Ectodermal cell (in vitro differentiated cells): ENCODE data around the gene PREX1.

ENCODE experiments used
- H3K27ac ChIP-seq: 2 replicates; pipeline ENCODE4 v1.7.0; 2013; ENCODE audit warnings: mild to moderate bottlenecking, low read depth, low read length; ENCODE audit not compliant: insufficient read depth, poor library complexity, severe bottlenecking
- H3K27me3 ChIP-seq: 2 replicates; pipeline ENCODE4 v1.7.0; 2013; ENCODE audit warnings: mild to moderate bottlenecking, low read length; ENCODE audit not compliant: insufficient read depth, control insufficient read depth, poor library complexity, severe bottlenecking
- H3K36me3 ChIP-seq: one replicate; pipeline ENCODE4 v1.7.0; 2013; ENCODE audit warnings: low read length; ENCODE audit not compliant: control insufficient read depth, insufficient read depth
- H3K4me1 ChIP-seq: one replicate; pipeline ENCODE4 v1.7.0; 2013; ENCODE audit warnings: low read length; ENCODE audit not compliant: control insufficient read depth, insufficient read depth
- H3K4me3 ChIP-seq: 2 replicates; pipeline ENCODE4 v1.7.0; 2013; ENCODE audit warnings: low read depth, low read length, control low read depth; ENCODE audit not compliant: insufficient read depth
- H3K9me3 ChIP-seq: 2 replicates; pipeline ENCODE4 v1.7.0; 2013; ENCODE audit warnings: mild to moderate bottlenecking, low read length, moderate library complexity; ENCODE audit not compliant: control insufficient read depth
- WGBS, 2 experiments: methylation state at CpG; one replicate each; pipeline ENCODE4 v1.1.7; 2013; ENCODE audit warnings: missing lambda C conversion rate in 2 of 2; 5-methylcytosine and 5-hydroxymethylcytosine counted together

PREX1 gene

DNA sequence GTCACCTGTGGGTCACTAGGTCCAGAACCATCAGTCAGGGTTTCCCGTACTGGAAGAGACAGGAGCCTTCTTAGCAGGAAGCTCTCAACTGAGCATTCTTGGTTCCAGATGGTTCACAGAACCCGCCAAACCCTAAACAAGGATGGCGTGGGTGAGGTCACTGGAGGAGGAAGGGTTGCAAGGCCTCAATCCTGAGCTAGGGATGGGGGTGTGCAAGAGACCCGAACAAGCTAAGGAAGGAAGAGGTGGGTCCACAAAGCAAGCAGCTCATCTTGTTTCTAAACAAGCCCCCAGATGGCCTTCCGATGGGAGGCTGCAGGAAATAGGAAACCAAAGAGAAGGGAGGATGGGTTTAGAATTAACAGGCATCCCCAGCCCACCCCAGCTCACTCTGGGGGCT, 92.7 kb downstream of the PREX1 start:
- H3K36me3 ChIP-seq = no peaks in the 10 kb centered on the region

DNA sequence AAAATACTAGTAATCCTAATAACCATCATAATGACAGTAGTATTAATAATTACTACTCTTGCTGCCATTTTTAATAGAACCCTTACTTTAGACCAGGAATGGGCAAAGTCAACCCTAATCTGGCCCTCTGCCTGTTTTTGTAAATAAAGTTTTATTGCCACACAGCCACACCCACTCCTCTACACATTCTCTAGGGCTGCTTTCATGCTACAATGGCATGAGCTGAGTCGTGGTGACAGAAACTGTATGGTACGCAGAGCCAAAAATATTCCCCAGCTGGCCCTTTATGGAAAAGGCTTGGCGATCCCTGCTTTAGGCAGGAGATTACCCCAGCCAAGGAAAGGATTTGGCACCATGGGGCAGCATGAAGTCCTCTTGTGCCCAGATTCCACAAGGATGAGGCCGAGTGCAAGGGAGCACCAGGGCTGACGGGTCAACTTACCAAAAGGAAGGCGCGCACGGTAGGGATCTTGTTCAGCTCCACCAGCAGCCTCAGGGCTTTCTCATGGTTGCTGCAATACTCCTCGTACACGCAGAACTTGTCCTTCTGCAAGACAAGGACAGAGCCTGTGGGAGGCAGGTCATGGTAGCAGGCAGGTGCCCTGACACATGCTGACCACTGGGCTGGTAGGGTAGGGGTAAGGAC, 93.6 kb downstream of the PREX1 start:
- Histone ChIP-seq H3K9me3 (no peaks in the 10 kb centered on the region), H3K4me1 (peaks cover 13% of the 10 kb centered on the region), H3K27me3 (no peaks in the 10 kb centered on the region), H3K4me3 (no peak overlapping the region), H3K36me3 (no peaks in the 10 kb centered on the region), H3K27ac (no peak overlapping the region)
- 93 to 95% methylated on average over 10 of the region's 10 CpGs for WGBS, 2 experiments

More for the DNA sequence above, 92.7 kb downstream of the PREX1 start:
- 78 to 90% methylated on average over 5 of the region's 5 CpGs for WGBS, 2 experiments
- no peak overlapping the region for H3K27ac ChIP-seq
- no peaks in the 10 kb centered on the region for H3K27me3 ChIP-seq
- H3K4me1 ChIP-seq = peaks cover 13% of the 10 kb centered on the region
- H3K4me3 ChIP-seq = no peak overlapping the region
- no peaks in the 10 kb centered on the region for H3K9me3 ChIP-seq

DNA sequence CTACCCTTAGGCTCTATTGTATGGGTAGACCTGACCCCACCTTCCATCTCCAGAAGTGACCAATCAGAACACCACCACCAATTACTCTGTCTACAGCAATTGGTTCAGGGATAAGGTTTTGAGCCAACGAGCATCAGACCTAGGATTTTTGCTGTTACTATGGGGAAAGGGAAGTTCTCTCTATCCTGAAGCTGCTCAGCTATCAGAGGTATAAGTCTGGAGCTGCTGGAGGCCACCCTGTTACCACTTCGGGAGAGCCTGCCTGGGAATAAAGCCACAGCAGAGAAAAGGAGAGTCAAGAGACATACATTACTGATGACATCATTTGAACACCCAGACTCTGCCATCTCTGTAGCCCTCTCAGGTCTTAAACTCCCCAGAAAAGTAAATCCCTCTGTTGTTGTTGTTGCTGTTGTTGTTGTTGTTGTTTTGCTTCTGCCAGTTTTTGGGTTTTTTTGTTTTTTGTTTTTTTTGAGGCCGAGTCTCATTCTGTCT, 94.5 kb downstream of the PREX1 start:
- Histone ChIP-seq H3K4me1 (peaks cover 10% of the 10 kb centered on the region), H3K9me3 (no peaks in the 10 kb centered on the region), H3K36me3 (no peaks in the 10 kb centered on the region), H3K27me3 (no peaks in the 10 kb centered on the region), H3K4me3 (no peak overlapping the region), H3K27ac (no peak overlapping the region)
- 84 to 92% methylated on average over 3 of the region's 3 CpGs for WGBS, 2 experiments

GRCh38 chr20:48732081-48732829, 95.5 kb downstream of the PREX1 start:
- Histone ChIP-seq H3K4me1 (peaks cover 6% of the 10 kb centered on the region), H3K27ac (no peak overlapping the region), H3K27me3 (no peaks in the 10 kb centered on the region), H3K36me3 (no peaks in the 10 kb centered on the region), H3K4me3 (no peak overlapping the region), H3K9me3 (no peaks in the 10 kb centered on the region)
- WGBS, 2 experiments = 91 to 94% methylated on average over 12 of the region's 12 CpGs

DNA sequence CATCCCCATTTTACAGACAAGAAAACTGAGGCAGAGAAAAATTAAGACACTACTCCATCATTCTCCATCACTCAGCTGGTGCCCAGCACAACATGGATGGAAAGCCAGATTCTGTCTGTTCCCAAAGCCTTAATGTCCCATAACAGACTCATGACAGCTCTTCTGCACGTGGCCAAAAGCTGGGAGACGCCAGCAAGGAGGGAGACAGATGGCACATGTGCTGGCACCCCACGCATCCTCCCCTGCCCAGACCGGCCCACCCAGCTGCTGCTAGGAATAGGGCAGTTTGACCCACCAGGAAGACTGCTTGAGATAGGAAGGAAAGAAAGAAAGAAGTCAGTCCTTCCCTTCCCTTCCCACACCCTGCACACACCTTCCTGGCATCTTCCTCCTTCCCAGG, 96.3 kb downstream of the PREX1 start:
- WGBS, 2 experiments = 89 to 94% methylated on average over 4 of the region's 4 CpGs
- no peaks in the 10 kb centered on the region for H3K36me3 ChIP-seq

DNA sequence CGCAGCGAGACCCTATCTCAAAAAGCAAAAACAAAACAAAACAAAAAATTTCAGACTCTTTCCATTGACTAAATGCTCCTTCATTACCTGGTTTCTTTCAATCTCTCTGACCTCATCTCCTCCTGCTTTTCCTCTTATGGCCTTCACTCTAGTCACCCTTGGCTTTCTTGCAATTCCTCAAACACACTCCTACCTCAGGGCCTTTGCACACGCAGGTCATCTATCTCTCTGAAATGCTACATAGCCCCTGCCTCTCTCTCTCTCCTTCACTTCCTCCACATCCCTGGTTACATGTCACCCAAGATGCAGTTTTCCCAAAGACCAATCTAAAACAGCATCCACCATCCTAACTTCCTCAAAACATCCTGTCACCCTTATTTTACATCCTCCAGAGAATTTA, 96.8 kb downstream of the PREX1 start:
- Histone ChIP-seq H3K27ac (no peak overlapping the region), H3K36me3 (no peaks in the 10 kb centered on the region), H3K4me1 (peaks cover 6% of the 10 kb centered on the region), H3K27me3 (no peaks in the 10 kb centered on the region), H3K4me3 (no peak overlapping the region), H3K9me3 (no peaks in the 10 kb centered on the region)
- WGBS, 2 experiments = 94 to 99% methylated on average over 3 of the region's 3 CpGs

More for the DNA sequence above, 96.3 kb downstream of the PREX1 start:
- Histone ChIP-seq H3K27ac (no peak overlapping the region), H3K9me3 (no peaks in the 10 kb centered on the region), H3K27me3 (no peaks in the 10 kb centered on the region), H3K4me3 (no peak overlapping the region), H3K4me1 (peaks cover 6% of the 10 kb centered on the region)

DNA sequence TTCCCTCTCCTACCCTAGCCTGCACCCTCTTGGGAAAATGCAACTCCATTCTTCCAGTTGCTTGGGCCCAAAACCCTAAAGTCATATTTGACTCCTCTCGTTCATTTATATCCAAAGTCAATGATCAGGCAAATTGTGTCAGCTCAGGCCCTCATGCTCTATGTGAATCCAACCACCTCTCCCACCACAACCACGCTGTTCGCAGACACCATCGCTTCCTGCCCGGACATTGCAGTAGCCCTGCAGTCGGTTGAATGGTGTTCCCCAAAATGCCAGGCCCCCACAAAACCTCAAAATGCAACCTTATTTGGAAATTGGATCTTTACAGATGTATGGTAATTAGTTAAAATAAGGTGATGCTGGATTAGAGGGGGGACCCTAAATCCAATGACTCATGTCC, 98.3 kb downstream of the PREX1 start:
- H3K4me1 ChIP-seq = peaks cover 6% of the 10 kb centered on the region
- no peaks in the 10 kb centered on the region for H3K36me3 ChIP-seq
- no peaks in the 10 kb centered on the region for H3K27me3 ChIP-seq
- no peak overlapping the region for H3K4me3 ChIP-seq
- H3K9me3 ChIP-seq = no peaks in the 10 kb centered on the region
- H3K27ac ChIP-seq = no peak overlapping the region
- WGBS, 2 experiments = 94 to 98% methylated on average over 6 of the region's 6 CpGs

GRCh38 chr20:48728042-48728825, 99.6 kb downstream of the PREX1 start:
- H3K27ac ChIP-seq = no peak overlapping the region
- H3K9me3 ChIP-seq = no peaks in the 10 kb centered on the region
- H3K27me3 ChIP-seq = no peaks in the 10 kb centered on the region
- WGBS, 2 experiments = 88 to 89% methylated on average over 9 of the region's 9 CpGs
- H3K36me3 ChIP-seq = no peaks in the 10 kb centered on the region
- H3K4me1 ChIP-seq = peaks cover 8% of the 10 kb centered on the region
- H3K4me3 ChIP-seq = no peak overlapping the region

DNA sequence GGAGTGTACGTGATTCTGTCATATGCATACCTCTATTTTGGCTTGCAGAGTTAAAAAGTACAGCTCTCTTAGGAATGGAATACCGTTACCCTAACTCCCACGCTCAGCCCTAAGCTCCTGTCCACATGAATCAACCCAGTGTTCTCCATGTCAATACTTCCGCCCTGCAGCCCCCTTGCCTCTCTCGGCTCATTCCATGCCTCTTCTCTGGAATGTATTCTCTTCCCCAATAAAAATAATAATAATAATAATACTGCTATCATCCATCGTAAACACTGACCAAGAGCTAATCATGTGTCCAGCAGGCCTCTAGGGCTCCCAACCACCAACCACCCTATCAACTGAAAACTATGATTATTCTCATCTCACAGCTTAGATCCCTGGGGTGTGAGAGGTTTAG, 100.6 kb downstream of the PREX1 start:
- peaks cover 15% of the 10 kb centered on the region for H3K4me1 ChIP-seq
- H3K27ac ChIP-seq = no peak overlapping the region
- no peak overlapping the region for H3K4me3 ChIP-seq
- WGBS, 2 experiments = 95 to 97% methylated on average over 6 of the region's 6 CpGs
- H3K9me3 ChIP-seq = no peaks in the 10 kb centered on the region
- no peaks in the 10 kb centered on the region for H3K27me3 ChIP-seq
- no peaks in the 10 kb centered on the region for H3K36me3 ChIP-seq

- no peak overlapping the region for H3K27ac ChIP-seq
- H3K4me1 ChIP-seq = peaks cover 15% of the 10 kb centered on the region
- H3K9me3 ChIP-seq = no peaks in the 10 kb centered on the region
- H3K4me3 ChIP-seq = no peak overlapping the region
- no peaks in the 10 kb centered on the region for H3K36me3 ChIP-seq
- H3K27me3 ChIP-seq = no peaks in the 10 kb centered on the region
- WGBS, 2 experiments = 86 to 91% methylated on average over 3 of the region's 3 CpGs
Measured at GRCh38 chr20:48725555-48725991, 102.2 kb downstream of the PREX1 start.
